Fibroblast of villous mesenchyme (primary cell): ENCODE measurements around the gene YES1. TPM values are rescaled to one million over a fixed set of nuclear protein-coding genes. Genes with fewer than 3 reads are reported as not detected.
"Not testable (repeated sequence)": the region's sequence is repeated elsewhere in the genome, so short reads cannot be mapped to it uniquely, and the experiment has no call there.

Source experiments
- DNase-seq: peaks from one replicate; pipeline ENCODE4 v3.0.0-alpha.2; 2010; ENCODE audit warnings: low read depth
- H3K4me3 ChIP-seq: 2 replicates; pipeline ENCODE4 v1.5.1; 2011; ENCODE audit warnings: low read depth, mild to moderate bottlenecking, low read length
- CTCF ChIP-seq: IDR thresholded peaks from 2 replicates; pipeline ENCODE4 v1.5.1; 2012; ENCODE audit warnings: low read depth, mild to moderate bottlenecking, low read length; ENCODE audit not compliant: insufficient read depth
- total RNA-seq: library from RNA; depleted of rRNA; stranded (reverse); fragments of >200 nt; gene quantifications from 2 replicates; pipeline ENCODE4 v1.2.3, GENCODE V29; 2012

Gene YES1
- total RNA-seq, 1 donor: 87.7 TPM

- DNase-seq: no peak
- no peak overlapping the region for H3K4me3 ChIP-seq
- no peak for TF ChIP-seq CTCF
Observed at GRCh38 chr18:731185-731584, 80.9 kb downstream of the YES1 start.

GRCh38 chr18:730692-731091 is 81.3 kb downstream of the YES1 start:
- H3K4me3 ChIP-seq: no peak overlapping the region
- TF ChIP-seq CTCF: no peak
- no peak for DNase-seq

GRCh38 chr18:730120-730519 is 81.9 kb downstream of the YES1 start:
- TF ChIP-seq CTCF: peak; percentile 47
- peak; percentile 20 for DNase-seq
- H3K4me3 ChIP-seq: not testable (repeated sequence)

GRCh38 chr18:725646-726045 is 86.4 kb downstream of the YES1 start:
- no peak for DNase-seq
- no peak overlapping the region for H3K4me3 ChIP-seq
- TF ChIP-seq CTCF: no peak

- H3K4me3 ChIP-seq: no peak overlapping the region
- DNase-seq: no peak
- no peak for TF ChIP-seq CTCF
Observed at GRCh38 chr18:723541-724080, 88.4 kb downstream of the YES1 start.

- TF ChIP-seq CTCF: no peak
- H3K4me3 ChIP-seq: no peak overlapping the region
- DNase-seq: no peak
Observed at GRCh38 chr18:717003-717402, 95.0 kb downstream of the YES1 start.

GRCh38 chr18:715626-716025 is 96.4 kb downstream of the YES1 start:
- TF ChIP-seq CTCF: no peak
- DNase-seq: peak; percentile 34
- H3K4me3 ChIP-seq: no peak overlapping the region
